GM21423 (cell line): ENCODE data around the gene GPRC5B.
A peak's percentile ranks its signal among the peaks of the same experiment; 100 is the strongest.

Experiments
- ATAC-seq: cut with Tn5 transposase; IDR thresholded peaks from one replicate; pipeline ENCODE4 v1.9.1; 2021; ENCODE audit warnings: mild to moderate bottlenecking, moderate library complexity; ENCODE audit not compliant: unreplicated experiment

The GPRC5B gene

GRCh38 chr16:19884611-19885450 is at the start of gene GPRC5B:
Gene GPRC5B, minus strand, starts transcription at chr16:19884848. Its CDS starts 12,003 bp downstream, at chr16:19872845.
- ATAC-seq: no peak

- no peak for ATAC-seq
Observed at GRCh38 chr16:19933740-19934139, 49.1 kb upstream of the GPRC5B start.

- no peak for ATAC-seq
Observed at GRCh38 chr16:19929062-19929511, 44.4 kb upstream of the GPRC5B start.

- no peak for ATAC-seq
Observed at GRCh38 chr16:19928432-19928831, 43.8 kb upstream of the GPRC5B start.

GRCh38 chr16:19926449-19927390 is 42.1 kb upstream of the GPRC5B start:
- no peak for ATAC-seq

GRCh38 chr16:19923396-19923795 is 38.7 kb upstream of the GPRC5B start:
- ATAC-seq: no peak

GRCh38 chr16:19919142-19919541 is 34.5 kb upstream of the GPRC5B start:
- no peak for ATAC-seq

- ATAC-seq: no peak
Observed at GRCh38 chr16:19916064-19916463, 31.4 kb upstream of the GPRC5B start.

GRCh38 chr16:19914877-19915276 is 30.2 kb upstream of the GPRC5B start:
- no peak for ATAC-seq

- no peak for ATAC-seq
Observed at GRCh38 chr16:19913340-19913645, 28.6 kb upstream of the GPRC5B start.

- ATAC-seq: no peak
Observed at GRCh38 chr16:19912455-19913339, 28.0 kb upstream of the GPRC5B start.

- no peak for ATAC-seq
Observed at GRCh38 chr16:19911747-19912454, 27.3 kb upstream of the GPRC5B start.

- no peak for ATAC-seq
Observed at GRCh38 chr16:19911204-19911603, 26.6 kb upstream of the GPRC5B start.

- ATAC-seq: no peak
Observed at GRCh38 chr16:19909750-19910322, 25.2 kb upstream of the GPRC5B start.

- ATAC-seq: no peak
Observed at GRCh38 chr16:19908921-19909320, 24.3 kb upstream of the GPRC5B start.

- ATAC-seq: peak; percentile 80
Observed at GRCh38 chr16:19907161-19907992, 22.7 kb upstream of the GPRC5B start.

- ATAC-seq: no peak
Observed at GRCh38 chr16:19901164-19901563, 16.5 kb upstream of the GPRC5B start.

GRCh38 chr16:19899605-19899955 is 14.9 kb upstream of the GPRC5B start:
- ATAC-seq: no peak
